ENCODE results near the gene BICC1. TPM values are rescaled to one million over a fixed set of nuclear protein-coding genes. Genes with fewer than 3 reads are reported as not detected.

The BICC1 gene
- total and polyA plus RNA-seq, 2 of the 8 experiments (the other 6 are each of a cell fraction or from before 2014, with no cell fraction given): 0.20 to 0.73 TPM

DNA sequence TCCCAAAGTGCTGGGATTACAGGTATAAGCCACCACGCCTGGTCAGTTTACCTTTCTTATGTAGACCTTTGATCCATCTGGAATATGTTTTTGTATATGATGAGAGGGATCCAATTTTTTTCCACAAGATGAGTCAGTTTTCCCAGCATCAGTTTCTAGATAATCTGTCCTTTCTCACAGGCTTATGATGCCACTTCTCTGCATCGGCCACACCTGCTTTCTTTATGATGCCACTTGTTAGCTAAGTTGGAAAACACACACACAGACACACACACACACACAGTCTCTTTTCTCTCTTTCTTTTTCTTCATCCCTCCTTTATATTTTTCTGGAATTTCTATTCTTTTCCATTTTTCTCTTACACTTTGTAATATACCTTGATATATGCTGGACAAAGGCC is 240.8 kb downstream of the BICC1 start (continued):
- TF ChIP-seq ATF2 (IDR thresholded peaks at IDR 0.05; ENCODE audit: low read length) (no peak), E2F6 (IDR thresholded peaks at IDR 0.05) (no peak), CHD2 (IDR thresholded peaks at IDR 0.05; ENCODE audit: low read length) (no peak), SIN3A (conservative IDR thresholded peaks at IDR 0.05 in 1 of 2, IDR thresholded peaks at IDR 0.05 in 1 of 2; ENCODE audit: low read depth in 1 of 2, low read length in 2 of 2) (no peak)
